HepG2 (cell line): Measurements from ENCODE around the gene NGEF. TPM values are rescaled to one million over a fixed set of nuclear protein-coding genes. Genes with fewer than 3 reads are reported as not detected.

Experiments
- CREB1 ChIP-seq, 2 experiments: fragments of 450-650 bp in 1 of 2; IDR thresholded peaks; 2 replicates each; pipeline ENCODE4 v1.6.1; 2016 to 2017; ENCODE audit warnings: control low read depth in 1 of 2, mild to moderate bottlenecking in 1 of 2, missing compliant biosample characterization in 1 of 2, missing genetic modification characterization in 1 of 2
- DNMT1 ChIP-seq: sonication (generic); formaldehyde crosslinking; IDR thresholded peaks from 2 replicates; pipeline ENCODE4 v1.5.1; 2020; ENCODE audit warnings: mild to moderate bottlenecking, missing genetic modification reagents
- FOXA1 ChIP-seq, 2 experiments: fragments of 450-650 bp in 1 of 2; sonication (generic) in 1 of 2; formaldehyde crosslinking in 1 of 2; IDR thresholded peaks; 2 replicates each; pipeline versions ENCODE4 v1.4.0 to v1.6.1; 2016 to 2020; ENCODE audit warnings: missing genetic modification reagents in 1 of 2
- FOXJ3 ChIP-seq: sonication (generic); formaldehyde crosslinking; IDR thresholded peaks from 2 replicates; pipeline ENCODE4 v1.4.0; 2020; ENCODE audit warnings: missing genetic modification reagents, mild to moderate bottlenecking, borderline replicate concordance
- FOXK2 ChIP-seq: fragments of 450-650 bp; IDR thresholded peaks from 2 replicates; pipeline ENCODE4 v1.6.1; 2016
- HHEX ChIP-seq: IDR thresholded peaks from 2 replicates; pipeline ENCODE4 v1.6.1; 2016; ENCODE audit warnings: control low read depth
- HMG20A ChIP-seq: IDR thresholded peaks from 2 replicates; pipeline ENCODE4 v1.6.1; 2016; ENCODE audit warnings: borderline replicate concordance
- HOXA7 ChIP-seq: sonication (generic); formaldehyde crosslinking; IDR thresholded peaks from 2 replicates; pipeline ENCODE4 v1.8.1; 2022; ENCODE audit warnings: mild to moderate bottlenecking, missing genetic modification reagents, moderate library complexity
- MEIS2 ChIP-seq: sonication (generic); formaldehyde crosslinking; IDR thresholded peaks from 2 replicates; pipeline ENCODE4 v1.9.0; 2021; ENCODE audit warnings: mild to moderate bottlenecking, missing genetic modification reagents
- MTA1 ChIP-seq: sonication (generic); formaldehyde crosslinking; IDR thresholded peaks from 2 replicates; pipeline ENCODE4 v1.4.0; 2020; ENCODE audit warnings: missing genetic modification reagents, mild to moderate bottlenecking, borderline replicate concordance
- NFE2L2 ChIP-seq: fragments of 150-350 bp; IDR thresholded peaks from 2 replicates; pipeline ENCODE4 v1.6.1; 2014; ENCODE audit warnings: low read length
- PAF1 ChIP-seq: IDR thresholded peaks from 2 replicates; pipeline ENCODE4 v1.6.1; 2016; ENCODE audit warnings: missing genetic modification reagents, missing compliant biosample characterization
- RARA ChIP-seq: IDR thresholded peaks from 2 replicates; pipeline ENCODE4 v1.6.1; 2016; ENCODE audit warnings: missing genetic modification reagents, missing compliant biosample characterization
- RNF2 ChIP-seq: fragments of 450-650 bp; conservative IDR thresholded peaks from 2 replicates; pipeline ENCODE4 v1.6.1; 2016; ENCODE audit warnings: low read depth
- SALL2 ChIP-seq: sonication (generic); formaldehyde crosslinking; IDR thresholded peaks from 2 replicates; pipeline ENCODE4 v1.8.1; 2023; ENCODE audit warnings: mild to moderate bottlenecking, missing genetic modification reagents, inconsistent platforms
- SMAD3 ChIP-seq: sonication (generic); formaldehyde crosslinking; IDR thresholded peaks from 2 replicates; pipeline ENCODE4 v1.4.0; 2020; ENCODE audit warnings: missing genetic modification reagents
- TBL1XR1 ChIP-seq: fragments of 150-350 bp; IDR thresholded peaks from 2 replicates; pipeline ENCODE4 v1.6.1; 2014; ENCODE audit warnings: borderline replicate concordance, low read length; ENCODE audit not compliant: partially characterized antibody
- ZBTB1 ChIP-seq: sonication (generic); formaldehyde crosslinking; IDR thresholded peaks from 2 replicates; pipeline ENCODE4 v1.4.0; 2020; ENCODE audit warnings: missing genetic modification reagents, borderline replicate concordance
- ZBTB21 ChIP-seq: sonication (generic); formaldehyde crosslinking; IDR thresholded peaks from 2 replicates; pipeline ENCODE4 v1.4.0; 2020; ENCODE audit warnings: missing genetic modification reagents
- ZNF430 ChIP-seq: sonication (generic); formaldehyde crosslinking; IDR thresholded peaks from 2 replicates; pipeline ENCODE4 v1.9.0; 2021; ENCODE audit warnings: mild to moderate bottlenecking, missing genetic modification reagents
- ZNF460 ChIP-seq: sonication (generic); formaldehyde crosslinking; IDR thresholded peaks from 2 replicates; pipeline ENCODE4 v1.5.1; 2020; ENCODE audit warnings: missing genetic modification reagents, mild to moderate bottlenecking, borderline replicate concordance
- polyA plus RNA-seq, 8 experiments: library from polyadenylated mRNA; depleted of rRNA in 3 of 8; stranded (reverse) in 7 of 8; unstranded in 1 of 8; fragments of >200 nt; fragmentation: Illumina TruSeq in 4 of 8; extraction: Trizol in 4 of 8; gene quantifications; 2 replicates each; pipeline versions ENCODE4 v1.2.1 to v1.2.3, GENCODE V29; 2011 to 2016; ENCODE audit warnings: low read depth in 4 of 8, missing spikeins in 1 of 8, mixed read lengths in 1 of 8; ENCODE audit not compliant: insufficient read depth in 1 of 8
- total RNA-seq, 5 experiments: library from RNA; depleted of rRNA; stranded (reverse); fragments of >200 nt; fragmentation: Illumina TruSeq; extraction: Trizol; gene quantifications; 2 replicates each; pipeline ENCODE4 v1.2.3, GENCODE V29; 2016; ENCODE audit warnings: low read depth in 1 of 5
- TF ChIP-seq, protein P1 (sequence below): IDR thresholded peaks from 2 replicates; pipeline ENCODE4 v1.6.1; 2012; ENCODE audit warnings: low read length, improper control_type of control experiment
- TF ChIP-seq, protein P2 (sequence below): sonication (generic); formaldehyde crosslinking; IDR thresholded peaks from 2 replicates; pipeline ENCODE4 v1.9.0; 2021; ENCODE audit warnings: missing genetic modification reagents, borderline replicate concordance
- TF ChIP-seq, protein P3 (sequence below): sonication (generic); formaldehyde crosslinking; IDR thresholded peaks from 2 replicates; pipeline ENCODE4 v1.5.0; 2020; ENCODE audit warnings: mild to moderate bottlenecking, missing genetic modification reagents

Gene NGEF
- total and polyA plus RNA-seq, 2 of the 13 experiments (the other 11 are each of a cell fraction or from before 2014, with no cell fraction given): 14.4 to 36.9 TPM

DNA sequence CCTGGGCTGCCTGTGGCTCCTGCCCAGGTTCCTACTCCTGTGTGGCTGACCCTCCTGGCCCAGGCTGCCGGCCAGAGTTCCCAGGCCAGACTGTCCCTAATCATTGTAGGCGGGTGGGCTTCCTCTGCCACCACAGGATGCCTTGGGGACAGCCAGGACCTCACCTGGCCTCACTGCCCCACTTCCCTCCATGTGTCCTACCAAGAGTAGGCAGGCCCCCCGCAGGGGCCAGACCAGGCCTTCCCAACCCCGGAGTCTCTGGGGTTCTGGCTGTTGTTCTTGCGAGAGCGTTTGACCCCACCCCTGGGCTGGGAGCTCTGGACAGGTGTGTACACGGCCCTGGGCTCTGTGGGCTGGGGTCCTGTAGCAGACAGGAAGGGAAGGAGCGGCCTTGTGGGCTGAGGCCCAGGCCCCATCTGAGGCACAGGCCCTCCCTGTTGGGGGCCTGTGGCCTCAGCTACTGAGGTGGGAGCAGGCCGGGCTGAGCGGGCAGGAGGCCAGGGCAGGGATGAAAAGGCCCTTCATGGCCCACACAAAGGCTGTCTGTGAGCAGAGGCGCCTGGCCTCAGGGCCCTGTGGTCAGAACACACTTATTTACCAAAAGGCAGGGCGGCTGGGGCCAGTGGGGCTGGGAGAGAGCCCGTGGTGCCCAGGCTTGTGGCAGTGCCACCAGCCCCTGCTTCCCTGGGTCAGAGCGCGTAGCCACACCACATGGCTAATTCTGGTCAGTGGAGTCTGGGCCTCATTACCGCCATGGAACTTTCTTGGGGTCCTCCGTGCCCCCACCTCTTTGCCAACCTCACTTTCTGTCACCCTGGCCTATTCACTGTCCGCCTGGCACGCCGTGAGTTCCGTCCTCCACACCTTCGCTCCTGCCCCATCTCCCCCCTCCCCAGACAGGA lies 141.0 kb downstream of the NGEF start (continued):
- no peak for TF ChIP-seq FOXA1 (IDR thresholded peaks at IDR 0.05)
- TF ChIP-seq FOXA1 (CRISPR knock-in tag; IDR thresholded peaks at IDR 0.05): peak; percentile 78
- TF ChIP-seq HOXA7 (CRISPR knock-in tag): no peak
- TF ChIP-seq, protein P1, sequence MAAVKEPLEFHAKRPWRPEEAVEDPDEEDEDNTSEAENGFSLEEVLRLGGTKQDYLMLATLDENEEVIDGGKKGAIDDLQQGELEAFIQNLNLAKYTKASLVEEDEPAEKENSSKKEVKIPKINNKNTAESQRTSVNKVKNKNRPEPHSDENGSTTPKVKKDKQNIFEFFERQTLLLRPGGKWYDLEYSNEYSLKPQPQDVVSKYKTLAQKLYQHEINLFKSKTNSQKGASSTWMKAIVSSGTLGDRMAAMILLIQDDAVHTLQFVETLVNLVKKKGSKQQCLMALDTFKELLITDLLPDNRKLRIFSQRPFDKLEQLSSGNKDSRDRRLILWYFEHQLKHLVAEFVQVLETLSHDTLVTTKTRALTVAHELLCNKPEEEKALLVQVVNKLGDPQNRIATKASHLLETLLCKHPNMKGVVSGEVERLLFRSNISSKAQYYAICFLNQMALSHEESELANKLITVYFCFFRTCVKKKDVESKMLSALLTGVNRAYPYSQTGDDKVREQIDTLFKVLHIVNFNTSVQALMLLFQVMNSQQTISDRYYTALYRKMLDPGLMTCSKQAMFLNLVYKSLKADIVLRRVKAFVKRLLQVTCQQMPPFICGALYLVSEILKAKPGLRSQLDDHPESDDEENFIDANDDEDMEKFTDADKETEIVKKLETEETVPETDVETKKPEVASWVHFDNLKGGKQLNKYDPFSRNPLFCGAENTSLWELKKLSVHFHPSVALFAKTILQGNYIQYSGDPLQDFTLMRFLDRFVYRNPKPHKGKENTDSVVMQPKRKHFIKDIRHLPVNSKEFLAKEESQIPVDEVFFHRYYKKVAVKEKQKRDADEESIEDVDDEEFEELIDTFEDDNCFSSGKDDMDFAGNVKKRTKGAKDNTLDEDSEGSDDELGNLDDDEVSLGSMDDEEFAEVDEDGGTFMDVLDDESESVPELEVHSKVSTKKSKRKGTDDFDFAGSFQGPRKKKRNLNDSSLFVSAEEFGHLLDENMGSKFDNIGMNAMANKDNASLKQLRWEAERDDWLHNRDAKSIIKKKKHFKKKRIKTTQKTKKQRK: no peak
- TF ChIP-seq RARA (CRISPR knock-in tag): peak; percentile 58
- no peak for TF ChIP-seq DNMT1 (CRISPR knock-in tag)
- TF ChIP-seq CREB1 (IDR thresholded peaks at IDR 0.05): no peak
- TF ChIP-seq CREB1 (CRISPR knock-in tag; IDR thresholded peaks at IDR 0.05): no peak
- TF ChIP-seq SALL2 (CRISPR knock-in tag): no peak
- TF ChIP-seq, protein P2, sequence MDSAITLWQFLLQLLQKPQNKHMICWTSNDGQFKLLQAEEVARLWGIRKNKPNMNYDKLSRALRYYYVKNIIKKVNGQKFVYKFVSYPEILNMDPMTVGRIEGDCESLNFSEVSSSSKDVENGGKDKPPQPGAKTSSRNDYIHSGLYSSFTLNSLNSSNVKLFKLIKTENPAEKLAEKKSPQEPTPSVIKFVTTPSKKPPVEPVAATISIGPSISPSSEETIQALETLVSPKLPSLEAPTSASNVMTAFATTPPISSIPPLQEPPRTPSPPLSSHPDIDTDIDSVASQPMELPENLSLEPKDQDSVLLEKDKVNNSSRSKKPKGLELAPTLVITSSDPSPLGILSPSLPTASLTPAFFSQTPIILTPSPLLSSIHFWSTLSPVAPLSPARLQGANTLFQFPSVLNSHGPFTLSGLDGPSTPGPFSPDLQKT: no peak
- peak; percentile 33; the same call in 1 of the 2 replicates for TF ChIP-seq MEIS2 (CRISPR knock-in tag)
- no peak; the same call in 1 of the 2 replicates for TF ChIP-seq PAF1 (CRISPR knock-in tag)
- peak; percentile 47; the same call in 1 of the 2 replicates for TF ChIP-seq HMG20A (CRISPR knock-in tag)
- peak; percentile 91; the same call in 1 of the 2 replicates for TF ChIP-seq MTA1 (CRISPR knock-in tag)
- peak; percentile 80; the same call in 1 of the 2 replicates for TF ChIP-seq SMAD3
- TF ChIP-seq ZNF430: no peak
- TF ChIP-seq ZBTB21 (CRISPR knock-in tag): no peak
- TF ChIP-seq RNF2: no peak
- no peak for TF ChIP-seq ZBTB1 (CRISPR knock-in tag)
- no peak for TF ChIP-seq NFE2L2
- TF ChIP-seq, protein P3, sequence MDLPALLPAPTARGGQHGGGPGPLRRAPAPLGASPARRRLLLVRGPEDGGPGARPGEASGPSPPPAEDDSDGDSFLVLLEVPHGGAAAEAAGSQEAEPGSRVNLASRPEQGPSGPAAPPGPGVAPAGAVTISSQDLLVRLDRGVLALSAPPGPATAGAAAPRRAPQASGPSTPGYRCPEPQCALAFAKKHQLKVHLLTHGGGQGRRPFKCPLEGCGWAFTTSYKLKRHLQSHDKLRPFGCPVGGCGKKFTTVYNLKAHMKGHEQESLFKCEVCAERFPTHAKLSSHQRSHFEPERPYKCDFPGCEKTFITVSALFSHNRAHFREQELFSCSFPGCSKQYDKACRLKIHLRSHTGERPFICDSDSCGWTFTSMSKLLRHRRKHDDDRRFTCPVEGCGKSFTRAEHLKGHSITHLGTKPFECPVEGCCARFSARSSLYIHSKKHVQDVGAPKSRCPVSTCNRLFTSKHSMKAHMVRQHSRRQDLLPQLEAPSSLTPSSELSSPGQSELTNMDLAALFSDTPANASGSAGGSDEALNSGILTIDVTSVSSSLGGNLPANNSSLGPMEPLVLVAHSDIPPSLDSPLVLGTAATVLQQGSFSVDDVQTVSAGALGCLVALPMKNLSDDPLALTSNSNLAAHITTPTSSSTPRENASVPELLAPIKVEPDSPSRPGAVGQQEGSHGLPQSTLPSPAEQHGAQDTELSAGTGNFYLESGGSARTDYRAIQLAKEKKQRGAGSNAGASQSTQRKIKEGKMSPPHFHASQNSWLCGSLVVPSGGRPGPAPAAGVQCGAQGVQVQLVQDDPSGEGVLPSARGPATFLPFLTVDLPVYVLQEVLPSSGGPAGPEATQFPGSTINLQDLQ (CRISPR knock-in tag): peak; percentile 95
- TF ChIP-seq FOXJ3 (CRISPR knock-in tag): peak; percentile 21; the same call in 1 of the 2 replicates
- peak; percentile 11; the same call in 1 of the 2 replicates for TF ChIP-seq HHEX (CRISPR knock-in tag)
- TF ChIP-seq ZNF460 (CRISPR knock-in tag): no peak; the same call in 1 of the 2 replicates
- TF ChIP-seq TBL1XR1: no peak
- no peak for TF ChIP-seq FOXK2
